ENCODE measurements around the gene SLC22A23.

The SLC22A23 gene

DNA sequence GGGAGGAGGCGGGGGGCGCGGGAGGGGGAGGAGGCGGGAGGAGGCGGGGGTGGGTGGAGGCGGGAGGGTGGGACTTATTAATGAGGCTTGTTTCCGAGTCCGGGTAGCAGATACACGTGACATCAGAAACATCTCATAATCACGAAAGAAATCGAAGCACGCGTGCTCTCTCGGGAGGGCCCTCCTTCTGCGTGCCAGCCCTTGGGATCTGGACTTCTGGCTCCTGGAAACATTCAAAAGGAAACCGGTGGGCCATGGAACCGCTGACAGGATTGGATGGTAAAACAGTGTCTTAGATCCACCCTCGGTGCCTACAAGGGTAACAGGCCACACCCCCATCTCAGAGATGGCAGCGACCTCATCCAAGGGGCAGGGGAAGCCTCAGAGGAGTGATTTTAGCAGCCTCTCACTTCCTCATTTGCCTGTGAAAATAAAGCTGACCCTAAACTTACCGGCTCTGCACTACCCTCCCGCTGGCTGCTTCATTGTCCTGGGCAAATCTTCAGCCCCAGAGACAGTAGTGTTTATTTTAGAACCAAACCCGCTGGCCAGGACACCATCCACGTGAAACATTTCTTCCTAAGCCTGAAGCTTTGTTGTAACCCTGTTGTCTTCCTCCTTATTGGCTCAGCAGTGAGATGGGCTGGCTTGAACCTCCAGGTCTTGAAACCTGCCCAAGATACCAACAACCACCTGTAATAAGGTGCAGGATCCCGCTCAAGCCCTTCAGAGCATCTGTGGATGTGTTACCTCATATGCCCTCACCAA, 100.6 kb downstream of the SLC22A23 start:
- no peaks in the 10 kb centered on the region for H3K36me3 ChIP-seq (ENCODE audit: control insufficient read depth, low read length)
- H4K20me1 ChIP-seq (ENCODE audit: control insufficient read depth, insufficient read depth, low read depth, low read length), result no peaks in the 10 kb centered on the region
- peaks cover 15% of the 10 kb centered on the region for H3F3A ChIP-seq (ENCODE audit: control insufficient read depth, insufficient read depth)
- H3K9me2 ChIP-seq (replicated peaks; ENCODE audit: control insufficient read depth, low read length), result no peaks in the 10 kb centered on the region
- peak overlapping the region; percentile 62 for H3K27ac ChIP-seq (ENCODE audit: low read depth, low read length)
- peak overlapping the region; percentile 72 for H3K4me2 ChIP-seq (ENCODE audit: low read length)
- H3K27me3 ChIP-seq (ENCODE audit: control insufficient read depth, low read length), result no peaks in the 10 kb centered on the region
- H3K4me1 ChIP-seq (ENCODE audit: control insufficient read depth, low read length), result peaks cover 61% of the 10 kb centered on the region
- H3K4me3 ChIP-seq (ENCODE audit: low read length), result peak overlapping the region; percentile 67
- no peaks in the 10 kb centered on the region for H3K79me2 ChIP-seq (ENCODE audit: control insufficient read depth, low read length)
- TF ChIP-seq EZH2phosphoT487 (IDR thresholded peaks at IDR 0.05; ENCODE audit: borderline replicate concordance, low read length), result no peak
- TF ChIP-seq, protein P1, sequence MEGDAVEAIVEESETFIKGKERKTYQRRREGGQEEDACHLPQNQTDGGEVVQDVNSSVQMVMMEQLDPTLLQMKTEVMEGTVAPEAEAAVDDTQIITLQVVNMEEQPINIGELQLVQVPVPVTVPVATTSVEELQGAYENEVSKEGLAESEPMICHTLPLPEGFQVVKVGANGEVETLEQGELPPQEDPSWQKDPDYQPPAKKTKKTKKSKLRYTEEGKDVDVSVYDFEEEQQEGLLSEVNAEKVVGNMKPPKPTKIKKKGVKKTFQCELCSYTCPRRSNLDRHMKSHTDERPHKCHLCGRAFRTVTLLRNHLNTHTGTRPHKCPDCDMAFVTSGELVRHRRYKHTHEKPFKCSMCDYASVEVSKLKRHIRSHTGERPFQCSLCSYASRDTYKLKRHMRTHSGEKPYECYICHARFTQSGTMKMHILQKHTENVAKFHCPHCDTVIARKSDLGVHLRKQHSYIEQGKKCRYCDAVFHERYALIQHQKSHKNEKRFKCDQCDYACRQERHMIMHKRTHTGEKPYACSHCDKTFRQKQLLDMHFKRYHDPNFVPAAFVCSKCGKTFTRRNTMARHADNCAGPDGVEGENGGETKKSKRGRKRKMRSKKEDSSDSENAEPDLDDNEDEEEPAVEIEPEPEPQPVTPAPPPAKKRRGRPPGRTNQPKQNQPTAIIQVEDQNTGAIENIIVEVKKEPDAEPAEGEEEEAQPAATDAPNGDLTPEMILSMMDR (IDR thresholded peaks at IDR 0.05; ENCODE audit: low read depth, low read length, poor library complexity, severe bottlenecking), result no peak
- H3K9me3 ChIP-seq (ENCODE audit: control insufficient read depth, insufficient read depth, low read length), result no peaks in the 10 kb centered on the region

DNA sequence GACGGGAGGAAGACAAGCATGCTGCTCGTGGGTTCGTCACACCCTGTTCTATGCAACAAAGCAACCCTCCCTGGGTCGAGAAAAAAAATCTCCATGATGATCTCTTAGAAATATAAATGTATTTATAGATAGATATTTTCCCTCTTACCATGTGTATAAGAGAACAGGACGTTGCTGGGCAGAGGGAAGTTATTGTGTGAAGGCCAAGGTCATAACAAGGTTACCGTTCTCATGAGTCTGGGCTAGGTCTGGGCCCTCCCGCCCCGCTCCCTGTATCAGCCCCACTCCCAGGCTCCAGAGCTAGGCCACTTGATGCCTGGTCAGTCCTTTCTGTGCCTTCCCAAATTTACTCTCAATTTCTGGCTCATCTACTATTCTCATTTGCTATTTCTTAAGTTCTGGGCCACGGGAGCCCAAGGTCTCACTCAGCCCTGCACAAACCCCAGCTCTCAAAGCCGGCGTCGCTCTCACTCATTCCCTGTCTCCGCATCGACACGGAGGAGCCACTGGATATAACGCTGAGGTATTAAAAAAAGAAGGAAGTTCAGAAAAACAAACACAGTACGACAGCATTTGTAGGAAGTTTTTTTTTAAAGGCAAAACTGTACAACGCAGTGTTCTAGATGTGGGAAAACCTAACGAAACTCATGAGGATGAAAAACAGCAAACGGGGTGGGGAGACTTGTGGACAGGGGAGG, 101.3 kb downstream of the SLC22A23 start:
- no peaks in the 10 kb centered on the region for H3K9me2 ChIP-seq (replicated peaks; ENCODE audit: control insufficient read depth, low read length)
- H3K4me3 ChIP-seq (ENCODE audit: low read length), result peak overlapping the region; percentile 49; the same call in 1 of the 2 replicates
- peak overlapping the region; percentile 72 for H3K4me2 ChIP-seq (ENCODE audit: low read length)
- no peaks in the 10 kb centered on the region for H3K36me3 ChIP-seq (ENCODE audit: control insufficient read depth, low read length)
- H3K27ac ChIP-seq (ENCODE audit: low read depth, low read length), result peak overlapping the region; percentile 62
- no peaks in the 10 kb centered on the region for H3K79me2 ChIP-seq (ENCODE audit: control insufficient read depth, low read length)
- H3F3A ChIP-seq (ENCODE audit: control insufficient read depth, insufficient read depth), result peaks cover 15% of the 10 kb centered on the region
- no peak for TF ChIP-seq EZH2phosphoT487 (IDR thresholded peaks at IDR 0.05; ENCODE audit: borderline replicate concordance, low read length)
- TF ChIP-seq, protein P1 (IDR thresholded peaks at IDR 0.05; ENCODE audit: low read depth, low read length, poor library complexity, severe bottlenecking), result no peak
- no peaks in the 10 kb centered on the region for H3K27me3 ChIP-seq (ENCODE audit: control insufficient read depth, low read length)
- no peaks in the 10 kb centered on the region for H3K9me3 ChIP-seq (ENCODE audit: control insufficient read depth, insufficient read depth, low read length)
- no peaks in the 10 kb centered on the region for H4K20me1 ChIP-seq (ENCODE audit: control insufficient read depth, insufficient read depth, low read depth, low read length)
- H3K4me1 ChIP-seq (ENCODE audit: control insufficient read depth, low read length), result peaks cover 61% of the 10 kb centered on the region

DNA sequence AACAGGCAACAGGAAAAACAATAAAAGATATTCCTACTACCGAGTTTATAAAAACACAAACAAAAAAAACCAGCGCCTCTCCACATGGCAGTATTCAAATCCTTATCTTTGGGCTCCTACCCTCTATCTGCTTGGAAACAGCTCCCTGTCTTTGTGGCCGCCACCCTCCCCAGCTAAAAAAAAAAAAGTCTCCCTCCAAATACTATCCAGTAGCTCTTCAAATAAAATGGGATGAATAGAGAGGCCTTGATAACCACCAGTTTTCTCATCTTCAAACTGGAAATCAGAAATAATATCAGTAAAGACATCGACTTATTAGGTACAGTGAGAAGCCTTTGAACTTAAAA, 101.9 kb downstream of the SLC22A23 start:
- peaks cover 61% of the 10 kb centered on the region for H3K4me1 ChIP-seq (ENCODE audit: control insufficient read depth, low read length)
- H3K9me2 ChIP-seq (replicated peaks; ENCODE audit: control insufficient read depth, low read length), result no peaks in the 10 kb centered on the region
- H3K27me3 ChIP-seq (ENCODE audit: control insufficient read depth, low read length), result no peaks in the 10 kb centered on the region
- H3K9me3 ChIP-seq (ENCODE audit: control insufficient read depth, insufficient read depth, low read length), result no peaks in the 10 kb centered on the region
- H4K20me1 ChIP-seq (ENCODE audit: control insufficient read depth, insufficient read depth, low read depth, low read length), result no peaks in the 10 kb centered on the region
- H3K4me2 ChIP-seq (ENCODE audit: low read length), result no peak overlapping the region
- H3K4me3 ChIP-seq (ENCODE audit: low read length), result no peak overlapping the region
- TF ChIP-seq, protein P1 (IDR thresholded peaks at IDR 0.05; ENCODE audit: low read depth, low read length, poor library complexity, severe bottlenecking), result no peak
- TF ChIP-seq EZH2phosphoT487 (IDR thresholded peaks at IDR 0.05; ENCODE audit: borderline replicate concordance, low read length), result no peak
- H3F3A ChIP-seq (ENCODE audit: control insufficient read depth, insufficient read depth), result peaks cover 15% of the 10 kb centered on the region
- no peaks in the 10 kb centered on the region for H3K36me3 ChIP-seq (ENCODE audit: control insufficient read depth, low read length)
- H3K27ac ChIP-seq (ENCODE audit: low read depth, low read length), result peak overlapping the region; percentile 62; the same call in 1 of the 2 replicates
- H3K79me2 ChIP-seq (ENCODE audit: control insufficient read depth, low read length), result no peaks in the 10 kb centered on the region

All from DOHH2 (cell line).